HL-60 (cell line): ENCODE measurements around the gene FRAS1.

Source experiments
- DNase-seq, 2 experiments: peaks; one replicate each; pipeline ENCODE4 v3.0.0-alpha.2; 2010 to 2020; ENCODE audit warnings: low read depth in 1 of 2, low spot score in 1 of 2
- H3K27ac ChIP-seq: fragments of 250-450 bp; sonication (Bioruptor Pico); replicated peaks from 2 replicates; pipeline ENCODE4 v1.5.1; 2020; ENCODE audit warnings: mild to moderate bottlenecking, moderate library complexity
- H3K27me3 ChIP-seq: fragments of 250-450 bp; sonication (Bioruptor Pico); 2 replicates; pipeline ENCODE4 v1.5.1; 2021; ENCODE audit warnings: mild to moderate bottlenecking, moderate library complexity; ENCODE audit not compliant: insufficient read depth, poor library complexity, severe bottlenecking
- H3K4me3 ChIP-seq: replicated peaks from 2 replicates; pipeline ENCODE4 v1.5.1; 2011; ENCODE audit warnings: mild to moderate bottlenecking, control low read depth, low read length; ENCODE audit not compliant: insufficient read depth
- CTCF ChIP-seq: IDR thresholded peaks from one replicate; pipeline ENCODE4 v1.5.1; 2011; ENCODE audit warnings: low read length, control low read depth, inconsistent platforms; ENCODE audit not compliant: insufficient read depth
- GABPA ChIP-seq: IDR thresholded peaks from 2 replicates; pipeline ENCODE4 v1.6.1; 2012; ENCODE audit warnings: low read depth
- POLR2AphosphoS5 ChIP-seq: IDR thresholded peaks from 2 replicates; pipeline ENCODE4 v1.6.1; 2012; ENCODE audit warnings: low read depth
- REST ChIP-seq: IDR thresholded peaks from 2 replicates; pipeline ENCODE4 v1.6.1; 2012; ENCODE audit warnings: low read depth; ENCODE audit not compliant: insufficient replicate concordance
- SPI1 ChIP-seq: IDR thresholded peaks from 2 replicates; pipeline ENCODE4 v1.6.1; 2012; ENCODE audit warnings: low read depth, mild to moderate bottlenecking, borderline replicate concordance

The FRAS1 gene

GRCh38 chr4:78553529-78554060 lies 496.5 kb downstream of the FRAS1 start:
- TF ChIP-seq GABPA (no peak), REST (no peak), CTCF (no peak), SPI1 (no peak), POLR2AphosphoS5 (no peak)
- DNase-seq = no peak
- H3K27me3 ChIP-seq = no peaks in the 10 kb centered on the region
- peak overlapping the region; percentile 61 for H3K27ac ChIP-seq
- H3K4me3 ChIP-seq = no peak overlapping the region

- DNase-seq = no peak
- no peak for TF ChIP-seq SPI1
- no peak for TF ChIP-seq GABPA
- TF ChIP-seq CTCF = no peak
- no peak for TF ChIP-seq POLR2AphosphoS5
- no peak for TF ChIP-seq REST
- H3K27me3 ChIP-seq = no peaks in the 10 kb centered on the region
- H3K4me3 ChIP-seq = no peak overlapping the region
- no peak overlapping the region for H3K27ac ChIP-seq
These were observed 499.5 kb downstream of the FRAS1 start for GRCh38 chr4:78556665-78557064.

- Histone ChIP-seq H3K27me3 (no peaks in the 10 kb centered on the region), H3K27ac (no peak overlapping the region), H3K4me3 (no peak overlapping the region)
- DNase-seq = no peak
- TF ChIP-seq SPI1 (no peak), POLR2AphosphoS5 (no peak), REST (no peak), GABPA (no peak), CTCF (no peak)
These were observed 500.7 kb downstream of the FRAS1 start for GRCh38 chr4:78557841-78558240.
